ENCODE results near the gene NALCN. TPM values are rescaled to one million over a fixed set of nuclear protein-coding genes. Genes with fewer than 3 reads are reported as not detected.

The NALCN gene
- total RNA-seq, 1 experiment from 2014 or later = 0.26 TPM

GRCh38 chr13:101140087-101140770, 276.1 kb downstream of the NALCN start:
- DNase-seq = no peak
- H3K27ac ChIP-seq = no peak overlapping the region
- no peaks in the 10 kb centered on the region for H3K4me1 ChIP-seq
- no peaks in the 10 kb centered on the region for H3K9me3 ChIP-seq (replicated peaks)
- no peaks in the 10 kb centered on the region for H3K36me3 ChIP-seq
- no peak overlapping the region for H3K4me3 ChIP-seq
- no peaks in the 10 kb centered on the region for H3K27me3 ChIP-seq

DNA sequence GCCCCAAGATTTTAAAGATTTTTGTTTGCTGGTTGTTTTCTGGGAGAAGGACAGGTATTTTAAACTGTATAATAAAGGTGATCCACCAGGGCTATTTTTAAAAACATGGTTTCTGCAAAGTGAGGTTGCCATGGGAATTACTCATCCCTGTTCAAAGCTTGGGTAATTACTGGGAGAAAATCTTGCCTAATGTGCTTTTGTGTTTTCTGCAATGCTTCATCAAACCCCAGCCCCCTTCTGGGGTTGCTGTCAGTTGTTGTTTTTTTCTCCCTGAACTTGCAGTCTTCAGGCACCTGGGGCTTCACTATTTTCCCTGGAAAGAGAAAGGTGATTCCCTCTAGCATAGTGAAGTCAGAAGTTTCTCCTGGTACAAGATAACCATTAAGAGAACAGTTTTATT, 277.2 kb downstream of the NALCN start:
- Histone ChIP-seq H3K9me3 (replicated peaks) (no peaks in the 10 kb centered on the region), H3K27ac (no peak overlapping the region), H3K4me3 (no peak overlapping the region), H3K4me1 (no peaks in the 10 kb centered on the region), H3K36me3 (no peaks in the 10 kb centered on the region), H3K27me3 (no peaks in the 10 kb centered on the region)
- no peak for DNase-seq

DNA sequence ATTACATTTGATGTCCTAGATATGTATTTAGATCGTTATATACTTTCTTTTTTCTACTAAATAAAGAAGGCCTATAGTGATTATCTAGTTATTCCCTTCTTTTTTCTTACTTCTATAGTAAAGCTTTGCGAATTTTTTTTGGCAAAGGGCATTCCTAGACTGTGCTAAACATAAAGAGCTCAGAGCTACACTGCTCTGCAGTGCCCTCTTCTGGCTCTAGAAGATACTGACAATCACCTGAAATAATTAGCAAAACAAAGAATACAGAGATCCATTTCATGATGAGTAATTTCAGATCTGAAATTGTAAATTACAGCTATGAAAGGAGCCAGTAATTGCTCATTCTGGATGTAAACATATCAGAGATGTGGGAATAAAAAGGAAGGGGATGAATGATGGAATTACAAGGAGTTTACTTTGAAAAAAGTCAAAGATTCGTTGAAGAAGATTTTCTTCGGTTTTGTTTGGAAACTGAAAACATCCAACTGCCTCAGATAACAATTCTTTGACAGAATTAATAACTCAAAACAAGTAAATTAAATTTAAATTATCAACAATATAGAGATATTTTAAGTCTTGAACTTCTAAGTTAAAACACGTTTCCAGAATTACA, 288.5 kb downstream of the NALCN start:
- H3K27ac ChIP-seq = no peak overlapping the region
- H3K36me3 ChIP-seq = no peaks in the 10 kb centered on the region
- no peak overlapping the region for H3K4me3 ChIP-seq
- DNase-seq = peak; percentile 11 to 69
- H3K9me3 ChIP-seq (replicated peaks) = no peaks in the 10 kb centered on the region
- H3K4me1 ChIP-seq = no peaks in the 10 kb centered on the region
- H3K27me3 ChIP-seq = no peaks in the 10 kb centered on the region

- Histone ChIP-seq H3K4me1 (no peaks in the 10 kb centered on the region), H3K27ac (no peak overlapping the region), H3K4me3 (no peak overlapping the region), H3K36me3 (no peaks in the 10 kb centered on the region), H3K9me3 (replicated peaks) (no peaks in the 10 kb centered on the region), H3K27me3 (no peaks in the 10 kb centered on the region)
- no peak for DNase-seq
Measured at GRCh38 chr13:101123028-101123427, 293.3 kb downstream of the NALCN start.

DNA sequence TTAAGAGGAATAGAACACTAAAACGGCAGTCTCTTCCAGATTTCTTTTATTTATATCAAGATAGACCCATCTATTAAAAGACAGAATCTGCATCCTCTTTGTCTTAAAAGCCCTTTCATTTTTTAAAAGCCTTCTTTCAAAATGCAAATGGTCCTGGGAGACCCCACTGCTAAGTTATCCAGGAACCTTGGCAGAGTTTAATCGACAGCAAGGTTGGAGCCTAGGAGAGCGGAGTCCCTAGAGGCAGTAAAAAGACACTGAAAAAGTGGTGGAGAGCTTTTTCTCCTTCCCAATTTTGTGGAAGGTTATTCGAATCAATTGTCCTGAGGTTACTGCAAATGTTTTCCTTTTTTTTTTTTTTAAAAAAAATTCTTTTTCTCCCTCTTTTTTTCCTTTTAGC, 294.7 kb downstream of the NALCN start:
- no peaks in the 10 kb centered on the region for H3K9me3 ChIP-seq (replicated peaks)
- H3K27ac ChIP-seq = no peak overlapping the region
- H3K4me3 ChIP-seq = no peak overlapping the region
- no peaks in the 10 kb centered on the region for H3K4me1 ChIP-seq
- DNase-seq = no peak
- no peaks in the 10 kb centered on the region for H3K36me3 ChIP-seq
- H3K27me3 ChIP-seq = no peaks in the 10 kb centered on the region

GRCh38 chr13:101120007-101120406, 296.3 kb downstream of the NALCN start:
- Histone ChIP-seq H3K9me3 (replicated peaks) (no peaks in the 10 kb centered on the region), H3K4me1 (no peaks in the 10 kb centered on the region), H3K36me3 (no peaks in the 10 kb centered on the region), H3K27me3 (no peaks in the 10 kb centered on the region), H3K27ac (no peak overlapping the region), H3K4me3 (no peak overlapping the region)
- DNase-seq = no peak

DNA sequence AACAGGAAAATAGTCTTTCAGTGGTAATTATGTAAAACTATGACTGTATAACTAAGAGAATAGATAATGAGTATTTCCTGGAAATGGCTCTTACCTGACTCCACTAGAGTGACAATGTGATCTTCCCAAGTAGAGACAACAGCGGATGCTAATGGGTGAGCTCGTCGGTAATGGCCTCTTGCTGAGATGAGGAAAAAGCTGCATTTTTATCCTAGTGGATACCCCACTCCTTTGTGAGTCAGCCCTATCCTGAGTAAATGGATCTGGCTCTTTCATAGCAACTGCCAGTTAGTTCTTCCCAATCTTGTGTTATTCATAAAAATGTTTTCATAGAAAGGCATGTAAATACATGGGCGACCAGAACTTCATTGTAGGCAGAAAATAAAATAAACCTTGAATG, 299.5 kb downstream of the NALCN start:
- H3K27me3 ChIP-seq = no peaks in the 10 kb centered on the region
- no peaks in the 10 kb centered on the region for H3K36me3 ChIP-seq
- no peaks in the 10 kb centered on the region for H3K4me1 ChIP-seq
- no peak overlapping the region for H3K27ac ChIP-seq
- H3K4me3 ChIP-seq = no peak overlapping the region
- no peak for DNase-seq
- no peaks in the 10 kb centered on the region for H3K9me3 ChIP-seq (replicated peaks)

DNA sequence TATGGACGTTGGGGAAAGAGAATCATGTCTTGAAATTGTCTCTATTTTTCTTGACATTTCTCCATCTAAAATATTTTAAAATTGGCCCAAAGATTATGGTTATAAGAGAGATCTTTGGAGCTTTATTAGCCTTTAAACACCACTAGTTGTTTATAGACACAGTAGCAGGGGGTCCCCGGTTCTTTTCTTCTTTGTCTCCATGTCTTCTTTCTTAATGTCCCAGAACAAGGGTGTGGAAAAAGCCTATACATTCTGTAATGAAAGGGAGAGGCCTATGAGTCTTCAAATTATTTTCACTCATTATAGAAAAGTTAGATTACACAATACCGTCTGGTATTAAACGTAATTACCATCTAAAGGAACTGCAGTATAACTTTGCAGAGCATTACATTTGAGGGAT, 300.0 kb downstream of the NALCN start:
- H3K27me3 ChIP-seq = no peaks in the 10 kb centered on the region
- no peaks in the 10 kb centered on the region for H3K4me1 ChIP-seq
- no peak overlapping the region for H3K27ac ChIP-seq
- no peak for DNase-seq
- H3K4me3 ChIP-seq = no peak overlapping the region
- no peaks in the 10 kb centered on the region for H3K36me3 ChIP-seq
- no peaks in the 10 kb centered on the region for H3K9me3 ChIP-seq (replicated peaks)

DNA sequence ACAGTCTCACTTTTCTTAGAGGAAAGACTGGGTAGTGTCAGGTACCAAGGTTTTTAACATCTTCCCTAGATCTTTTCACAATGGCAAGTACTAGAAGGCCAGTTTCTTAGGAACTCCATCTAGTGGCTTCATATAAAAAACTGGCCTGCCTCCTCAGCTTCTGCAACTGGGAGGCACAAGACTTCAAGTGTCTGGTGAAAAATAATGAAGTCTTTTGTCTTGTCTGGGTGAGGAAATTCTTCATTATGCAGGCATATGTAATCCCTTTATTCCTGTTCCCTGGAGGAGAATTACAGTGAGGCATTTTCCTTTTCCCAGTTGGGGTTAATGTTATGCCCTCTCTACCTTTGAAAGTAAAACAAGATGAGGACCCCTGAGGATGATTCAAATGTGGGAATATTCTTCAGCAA, 300.5 kb downstream of the NALCN start:
- H3K27me3 ChIP-seq = no peaks in the 10 kb centered on the region
- H3K9me3 ChIP-seq (replicated peaks) = no peaks in the 10 kb centered on the region
- H3K4me3 ChIP-seq = no peak overlapping the region
- no peaks in the 10 kb centered on the region for H3K36me3 ChIP-seq
- H3K4me1 ChIP-seq = no peaks in the 10 kb centered on the region
- DNase-seq = peak in 1 of 2 experiments; percentile 3
- no peak overlapping the region for H3K27ac ChIP-seq

GRCh38 chr13:101111894-101112293, 304.4 kb downstream of the NALCN start:
- Histone ChIP-seq H3K4me1 (no peaks in the 10 kb centered on the region), H3K27ac (no peak overlapping the region), H3K9me3 (replicated peaks) (no peaks in the 10 kb centered on the region), H3K36me3 (no peaks in the 10 kb centered on the region), H3K4me3 (no peak overlapping the region), H3K27me3 (no peaks in the 10 kb centered on the region)
- DNase-seq = no peak

GRCh38 chr13:101109005-101109404, 307.3 kb downstream of the NALCN start:
- Histone ChIP-seq H3K27ac (no peak overlapping the region), H3K4me1 (no peaks in the 10 kb centered on the region), H3K36me3 (no peaks in the 10 kb centered on the region), H3K9me3 (replicated peaks) (no peaks in the 10 kb centered on the region), H3K4me3 (no peak overlapping the region), H3K27me3 (no peaks in the 10 kb centered on the region)
- DNase-seq = no peak

GRCh38 chr13:101098873-101099272, 317.4 kb downstream of the NALCN start:
- no peak for DNase-seq

DNA sequence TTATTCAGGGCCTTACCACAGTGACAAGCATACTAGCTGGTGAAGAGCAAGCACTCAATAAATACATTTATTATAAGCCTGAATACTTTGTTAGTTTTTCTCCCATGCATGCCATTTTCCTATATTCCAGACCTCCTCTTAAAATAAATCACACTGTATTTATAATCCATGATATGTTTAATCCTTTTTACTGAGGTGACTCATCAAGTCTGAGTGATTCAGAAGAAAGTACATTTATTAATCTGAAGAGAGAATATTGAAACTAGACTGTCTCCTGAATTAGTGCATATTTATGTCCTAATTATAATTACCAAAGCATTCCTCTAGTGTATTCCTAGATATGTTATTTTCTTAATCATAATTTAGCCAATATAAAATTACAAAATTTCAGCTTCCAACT, 323.3 kb downstream of the NALCN start:
- Histone ChIP-seq H3K27ac (no peak overlapping the region), H3K9me3 (replicated peaks) (no peaks in the 10 kb centered on the region), H3K36me3 (no peaks in the 10 kb centered on the region), H3K27me3 (no peaks in the 10 kb centered on the region), H3K4me1 (no peaks in the 10 kb centered on the region), H3K4me3 (no peak overlapping the region)
- no peak for DNase-seq

More at GRCh38 chr13:101098873-101099272, 317.4 kb downstream of the NALCN start:
- Histone ChIP-seq H3K4me1 (no peaks in the 10 kb centered on the region), H3K27me3 (no peaks in the 10 kb centered on the region), H3K9me3 (replicated peaks) (no peaks in the 10 kb centered on the region), H3K27ac (no peak overlapping the region), H3K36me3 (no peaks in the 10 kb centered on the region), H3K4me3 (no peak overlapping the region)

GRCh38 chr13:101090287-101090686, 326.0 kb downstream of the NALCN start:
- H3K4me1 ChIP-seq = no peaks in the 10 kb centered on the region
- H3K36me3 ChIP-seq = no peaks in the 10 kb centered on the region
- no peak overlapping the region for H3K4me3 ChIP-seq
- no peak overlapping the region for H3K27ac ChIP-seq
- H3K9me3 ChIP-seq (replicated peaks) = no peaks in the 10 kb centered on the region
- no peak for DNase-seq
- no peaks in the 10 kb centered on the region for H3K27me3 ChIP-seq

DNA sequence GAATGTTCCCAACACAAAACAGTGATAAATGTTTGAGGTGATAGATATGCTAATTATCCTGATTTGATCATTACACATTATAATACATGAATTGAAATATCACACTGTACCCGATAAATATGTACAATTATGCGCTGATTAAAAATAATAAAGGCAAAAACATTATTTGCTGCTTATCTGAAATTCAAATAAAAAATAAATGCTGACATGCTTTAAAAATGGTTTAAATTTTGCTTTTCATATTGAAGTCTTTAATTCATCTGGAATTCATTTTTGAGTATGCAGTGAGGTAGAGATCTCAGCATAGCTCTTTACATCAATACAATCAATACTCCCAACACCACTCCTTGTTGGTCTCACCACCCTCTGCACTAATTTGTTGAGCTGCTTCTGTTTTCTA, 330.8 kb downstream of the NALCN start:
- no peaks in the 10 kb centered on the region for H3K27me3 ChIP-seq

GRCh38 chr13:101082441-101082840, 333.9 kb downstream of the NALCN start:
- H3K9me3 ChIP-seq (replicated peaks) = no peaks in the 10 kb centered on the region
- H3K27me3 ChIP-seq = no peaks in the 10 kb centered on the region
- no peaks in the 10 kb centered on the region for H3K36me3 ChIP-seq

More for the DNA sequence above, 330.8 kb downstream of the NALCN start:
- H3K36me3 ChIP-seq = no peaks in the 10 kb centered on the region
- DNase-seq = no peak
- H3K27ac ChIP-seq = no peak overlapping the region
- no peak overlapping the region for H3K4me3 ChIP-seq
- H3K9me3 ChIP-seq (replicated peaks) = no peaks in the 10 kb centered on the region
- H3K4me1 ChIP-seq = no peaks in the 10 kb centered on the region

More at GRCh38 chr13:101082441-101082840, 333.9 kb downstream of the NALCN start:
- Histone ChIP-seq H3K4me1 (no peaks in the 10 kb centered on the region), H3K4me3 (no peak overlapping the region), H3K27ac (no peak overlapping the region)
- no peak for DNase-seq

Data from SJCRH30 (cell line).